H1 (cell line): Measurements from ENCODE around the gene SRRM2. TPM values are rescaled to one million over a fixed set of nuclear protein-coding genes. Genes with fewer than 3 reads are reported as not detected.

ENCODE experiments used
- CTCF ChIA-PET: fragments of 300-600 bp; sonication (Branson Sonifier 250); formaldehyde crosslinking; loops from one replicate; lab custom pipeline; 2021; ENCODE audit not compliant: partially characterized antibody; lab: Charles Lee
- POLR2A ChIA-PET: fragments of 300-600 bp; sonication (Branson Sonifier 250); formaldehyde crosslinking; loops from one replicate; lab custom pipeline; 2021; ENCODE audit warnings: inconsistent platforms; ENCODE audit not compliant: partially characterized antibody; lab: Charles Lee
- DNase-seq, 2 experiments: peaks; one replicate each; pipeline versions ENCODE4 v3.0.0 to v3.0.0-alpha.2; 2010 to 2022; ENCODE audit warnings: low spot score in 2 of 2, low read depth in 1 of 2, mixed read lengths in 1 of 2
- FAIRE-seq: peaks from 2 replicates; lab custom pipeline; 2011; peaks lifted over from hg19 to GRCh38; lab: Jason Lieb, UNC
- H2AFZ ChIP-seq: 2 replicates; pipeline ENCODE4 v1.8.1; 2012; ENCODE audit warnings: low read length, inconsistent platforms
- H2AK5ac ChIP-seq: 2 replicates; pipeline ENCODE4 v1.6.1; 2013; ENCODE audit warnings: low read depth, low read length
- H2BK120ac ChIP-seq: replicated peaks from 2 replicates; pipeline ENCODE3; 2013; ENCODE audit warnings: low read depth, low read length, inconsistent platforms
- H2BK12ac ChIP-seq: 2 replicates; pipeline ENCODE4 v1.6.1; 2013; ENCODE audit warnings: low read depth, low read length
- H2BK15ac ChIP-seq: 2 replicates; pipeline ENCODE4 v1.6.1; 2013; ENCODE audit warnings: low read length
- H2BK20ac ChIP-seq: 2 replicates; pipeline ENCODE4 v1.6.1; 2013; ENCODE audit warnings: low read length
- H2BK5ac ChIP-seq: 2 replicates; pipeline ENCODE4 v1.6.1; 2013; ENCODE audit warnings: low read depth, low read length
- H3K14ac ChIP-seq: 2 replicates; pipeline ENCODE4 v1.6.1; 2013; ENCODE audit warnings: inconsistent platforms; ENCODE audit not compliant: insufficient read length
- H3K18ac ChIP-seq: 2 replicates; pipeline ENCODE4 v1.6.1; 2013; ENCODE audit warnings: low read length; ENCODE audit errors: extremely low read depth
- H3K23ac ChIP-seq: 2 replicates; pipeline ENCODE4 v1.6.1; 2013; ENCODE audit warnings: inconsistent platforms; ENCODE audit not compliant: insufficient read length
- H3K23me2 ChIP-seq: 2 replicates; pipeline ENCODE4 v1.6.1; 2013; ENCODE audit warnings: low read depth, low read length
- H3K27ac ChIP-seq: 2 replicates; pipeline ENCODE4 v1.6.1; 2011; ENCODE audit warnings: low read depth, low read length, inconsistent platforms
- H3K27me3 ChIP-seq, 4 experiments: replicated peaks in 1 of 4; 1 replicate in 1 of 4; 2 replicates in 3 of 4; pipeline versions ENCODE4 v1.6.1 to v1.8.1; 2011 to 2013; ENCODE audit warnings: low read length in 3 of 4, mild to moderate bottlenecking in 3 of 4, inconsistent platforms in 2 of 4, mixed read lengths in 2 of 4, moderate library complexity in 1 of 4; ENCODE audit not compliant: control insufficient read depth in 3 of 4, insufficient read depth in 3 of 4; ENCODE audit errors: extremely low read depth in 1 of 4
- H3K36me3 ChIP-seq, 4 experiments: 2 replicates each; pipeline versions ENCODE4 v1.6.1 to v1.8.1; 2011 to 2013; ENCODE audit warnings: mild to moderate bottlenecking in 4 of 4, low read length in 3 of 4, moderate library complexity in 2 of 4, control low read depth in 1 of 4, inconsistent platforms in 1 of 4; ENCODE audit not compliant: insufficient read depth in 4 of 4, control insufficient read depth in 2 of 4
- H3K4ac ChIP-seq: replicated peaks from 2 replicates; pipeline ENCODE3; 2013; ENCODE audit warnings: low read length, low read depth, mixed read lengths, inconsistent platforms; ENCODE audit not compliant: insufficient read length
- H3K4me1 ChIP-seq, 4 experiments: replicated peaks in 1 of 4; 1 replicate in 1 of 4; 2 replicates in 3 of 4; pipeline versions ENCODE4 v1.6.1 to v1.8.1; 2011 to 2013; ENCODE audit warnings: low read length in 3 of 4, inconsistent platforms in 2 of 4, mixed read lengths in 1 of 4; ENCODE audit not compliant: insufficient read depth in 4 of 4, control insufficient read depth in 3 of 4
- H3K4me2 ChIP-seq, 2 experiments: 2 replicates each; pipeline versions ENCODE4 v1.6.1 to v1.8.1; 2011 to 2013; ENCODE audit warnings: low read depth in 2 of 2, low read length in 2 of 2, control low read depth in 1 of 2, inconsistent platforms in 1 of 2, mild to moderate bottlenecking in 1 of 2; ENCODE audit not compliant: insufficient read depth in 1 of 2
- H3K4me3 ChIP-seq, 4 experiments: fragments of 200-600, 300-600 bp in 1 of 4; sonication (generic), shearing (Covaris generic), sonication (Bioruptor Twin) in 1 of 4; 2 replicates each; pipeline versions ENCODE4 v1.5.1 to v1.8.1; 2011 to 2016; ENCODE audit warnings: low read length in 4 of 4, low read depth in 3 of 4, control low read depth in 2 of 4, inconsistent platforms in 2 of 4, mild to moderate bottlenecking in 2 of 4, mixed read lengths in 1 of 4, moderate library complexity in 1 of 4; ENCODE audit not compliant: insufficient read depth in 2 of 4; ENCODE audit errors: extremely low read depth in 1 of 4
- H3K56ac ChIP-seq: replicated peaks from 2 replicates; pipeline ENCODE3; 2013; ENCODE audit warnings: low read depth, mild to moderate bottlenecking, mixed read lengths, low read length, inconsistent platforms; ENCODE audit not compliant: insufficient read length
- H3K79me1 ChIP-seq: 2 replicates; pipeline ENCODE4 v1.6.1; 2013; ENCODE audit warnings: low read depth, low read length, control low read depth
- H3K79me2 ChIP-seq, 2 experiments: 2 replicates each; pipeline versions ENCODE4 v1.6.1 to v1.8.1; 2012 to 2013; ENCODE audit warnings: low read length in 2 of 2, mild to moderate bottlenecking in 2 of 2, inconsistent platforms in 1 of 2; ENCODE audit not compliant: insufficient read depth in 2 of 2, control insufficient read depth in 1 of 2
- H3K9ac ChIP-seq, 4 experiments: replicated peaks in 1 of 4; 1 replicate in 1 of 4; 2 replicates in 3 of 4; pipeline versions ENCODE4 v1.6.1 to v1.8.1; 2011 to 2013; ENCODE audit warnings: low read depth in 3 of 4, low read length in 3 of 4, control low read depth in 2 of 4, mild to moderate bottlenecking in 2 of 4, moderate library complexity in 2 of 4, inconsistent platforms in 1 of 4; ENCODE audit errors: extremely low read depth in 1 of 4
- H3K9me3 ChIP-seq, 2 experiments: 2 replicates each; pipeline versions ENCODE4 v1.6.1 to v1.8.1; 2012 to 2013; ENCODE audit warnings: mild to moderate bottlenecking in 2 of 2, moderate library complexity in 2 of 2, control low read depth in 1 of 2, inconsistent platforms in 1 of 2, low read depth in 1 of 2, low read length in 1 of 2, mixed read lengths in 1 of 2; ENCODE audit not compliant: insufficient read depth in 2 of 2
- H4K20me1 ChIP-seq, 2 experiments: replicated peaks in 1 of 2; 2 replicates each; pipeline versions ENCODE3 to v1.8.1; 2011 to 2013; ENCODE audit warnings: inconsistent platforms in 2 of 2, low read length in 2 of 2, mild to moderate bottlenecking in 1 of 2; ENCODE audit not compliant: insufficient read depth in 2 of 2, control insufficient read depth in 1 of 2
- H4K5ac ChIP-seq: 2 replicates; pipeline ENCODE4 v1.6.1; 2013; ENCODE audit warnings: low read length, low read depth, mixed read lengths, inconsistent platforms; ENCODE audit not compliant: insufficient read length
- H4K8ac ChIP-seq: 2 replicates; pipeline ENCODE4 v1.8.0; 2013; ENCODE audit warnings: mild to moderate bottlenecking, moderate library complexity, low read length, inconsistent platforms; ENCODE audit not compliant: insufficient read depth; ENCODE audit errors: extremely low read depth
- H4K91ac ChIP-seq: replicated peaks from 2 replicates; pipeline ENCODE3; 2013; ENCODE audit warnings: low read length, mixed read lengths, inconsistent platforms; ENCODE audit not compliant: insufficient read length
- CBX5 ChIP-seq: fragments of 300-800, 300-1000 bp; sonication (generic); IDR thresholded peaks from 2 replicates; pipeline ENCODE4 v1.7.1; 2016; ENCODE audit warnings: antibody characterized with exemption, low read length, low read depth
- CREB1 ChIP-seq: IDR thresholded peaks from 2 replicates; pipeline ENCODE4 v1.6.1; 2012; ENCODE audit warnings: inconsistent platforms
- GABPA ChIP-seq: IDR thresholded peaks from 2 replicates; pipeline ENCODE4 v1.6.1; 2011; ENCODE audit warnings: mild to moderate bottlenecking, low read length, moderate library complexity, borderline replicate concordance; ENCODE audit not compliant: insufficient read depth
- GTF2F1 ChIP-seq: IDR thresholded peaks from 2 replicates; pipeline ENCODE4 v1.6.1; 2012; ENCODE audit warnings: low read depth, low read length, improper control_type of control experiment, borderline replicate concordance
- HDAC6 ChIP-seq: IDR thresholded peaks from one replicate; pipeline ENCODE4 v1.7.1; 2012; ENCODE audit warnings: low read depth, mild to moderate bottlenecking, inconsistent platforms, low read length, moderate library complexity
- KDM1A ChIP-seq: fragments of 200-600, 300-600 bp; sonication (generic); IDR thresholded peaks from 2 replicates; pipeline ENCODE4 v1.7.1; 2016; ENCODE audit warnings: mild to moderate bottlenecking, low read length, borderline replicate concordance
- PHF8 ChIP-seq: fragments of 200-600 bp; sonication (generic); conservative IDR thresholded peaks from 2 replicates; pipeline ENCODE4 v1.7.1; 2012; ENCODE audit warnings: low read depth, mild to moderate bottlenecking, inconsistent platforms, low read length, moderate library complexity
- RBBP5 ChIP-seq: IDR thresholded peaks from 2 replicates; pipeline ENCODE4 v1.7.1; 2012; ENCODE audit warnings: low read depth, mild to moderate bottlenecking, inconsistent platforms, low read length, moderate library complexity, borderline replicate concordance
- SIX5 ChIP-seq: IDR thresholded peaks from 2 replicates; pipeline ENCODE4 v1.6.1; 2011; ENCODE audit warnings: mild to moderate bottlenecking, low read depth, low read length
- SP2 ChIP-seq: IDR thresholded peaks from 2 replicates; pipeline ENCODE4 v1.6.1; 2012; ENCODE audit warnings: mild to moderate bottlenecking, low read length, inconsistent platforms
- SRF ChIP-seq: IDR thresholded peaks from 2 replicates; pipeline ENCODE4 v1.6.1; 2011; ENCODE audit warnings: mild to moderate bottlenecking, low read depth, low read length, moderate library complexity
- SUZ12 ChIP-seq: fragments of 200-600 bp; sonication (generic); IDR thresholded peaks from 2 replicates; pipeline ENCODE4 v1.6.1; 2012; ENCODE audit warnings: mild to moderate bottlenecking, inconsistent platforms, low read length, moderate library complexity, mixed read lengths
- TAF1 ChIP-seq: IDR thresholded peaks from 2 replicates; pipeline ENCODE4 v1.6.1; 2011; ENCODE audit warnings: mild to moderate bottlenecking, low read depth, low read length
- WGBS, 2 experiments: shearing (Covaris generic) in 1 of 2; methylation state at CpG; one replicate each; pipeline versions ENCODE4 v1.1.6 to v1.1.7; 2013 to 2015; ENCODE audit warnings: low lambda C conversion rate in 2 of 2, mixed read lengths in 2 of 2, inconsistent platforms in 1 of 2, low coverage in 1 of 2, missing lambda C conversion rate in 1 of 2; ENCODE audit not compliant: insufficient replicate concordance in 2 of 2, insufficient coverage in 1 of 2, insufficient read length in 1 of 2; ENCODE audit errors: extremely low coverage in 1 of 2, missing lambda C conversion rate in 1 of 2; 5-methylcytosine and 5-hydroxymethylcytosine counted together
- polyA plus RNA-seq, 7 experiments: library from polyadenylated mRNA; depleted of rRNA in 3 of 7; stranded (reverse) in 5 of 7; unstranded in 2 of 7; fragments of >200 nt in 5 of 7; fragments of 200-250 nt in 2 of 7; gene quantifications; 1 replicate in 5 of 7; 2 replicates in 1 of 7; 4 replicates in 1 of 7; pipeline versions ENCODE4 v1.2.1 to v1.2.3, GENCODE V29; 2011 to 2013; ENCODE audit warnings: missing spikeins in 2 of 7, mixed read lengths in 2 of 7
- total RNA-seq: library from RNA; stranded (reverse); fragmentation: NEBNext Ultra II Directional; extraction: Animal tissue kit (Norgen Biotek cat#: 25700); gene quantifications from 2 replicates; pipeline ENCODE4 v1.2.1, GENCODE V29; 2021
- TF ChIP-seq, protein P1 (sequence below): IDR thresholded peaks from 2 replicates; pipeline ENCODE4 v1.6.1; 2012; ENCODE audit warnings: inconsistent platforms

The SRRM2 gene
- total and polyA plus RNA-seq, 2 of the 8 experiments (the other 6 are each of a cell fraction or from before 2014, with no cell fraction given): 300 to 579 TPM

DNA sequence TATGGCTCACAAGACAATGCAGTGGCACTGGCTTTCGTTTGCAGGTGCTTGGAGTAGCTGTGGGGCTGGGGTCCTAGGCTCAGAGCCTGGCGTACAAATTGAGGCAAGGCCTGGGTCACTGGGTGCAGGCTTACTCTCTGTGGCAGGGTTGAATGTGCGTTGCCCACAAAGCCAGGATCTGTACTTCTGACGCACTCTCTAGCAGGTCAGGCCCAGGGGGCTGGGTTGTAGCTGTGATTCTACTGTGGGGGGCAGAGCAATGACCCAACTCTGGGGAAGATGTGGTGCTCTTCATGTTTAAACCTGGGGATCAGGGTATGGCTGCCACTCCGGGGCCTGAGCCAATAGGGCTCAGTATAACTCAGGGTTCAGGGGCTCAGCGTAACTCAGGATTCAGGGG is 58.2 kb downstream of the SRRM2 start:
- H3K14ac ChIP-seq: no peak overlapping the region
- H3K27me3 ChIP-seq: 0 out of 7 replicates have a peak, but pooled peaks cover 0 to 2% (median 0%) of the 10 kb centered on the region in 4 experiments
- H2BK20ac ChIP-seq: no peak overlapping the region
- ChIA-PET POLR2A (interaction anchor here (1.0 to 2.0 kb wide), 3 partner anchors 33 to 60 kb away, joined by 3 to 9 read pairs (median 3); partner anchors contain the start of gene ELOB), CTCF (interaction anchor here (1.0 to 3.1 kb wide), 7 partner anchors 12 to 58 kb away, joined by 3 to 22 read pairs (median 4); partner anchors contain the start of gene PRSS41)
- no peak overlapping the region for H2BK15ac ChIP-seq
- H3K79me2 ChIP-seq: no peaks in the 10 kb centered on the region
- H2AK5ac ChIP-seq: no peak overlapping the region
- no peak overlapping the region for H3K27ac ChIP-seq
- no peaks in the 10 kb centered on the region for H3K36me3 ChIP-seq
- no peak overlapping the region for H2BK120ac ChIP-seq
- no peak overlapping the region for H4K91ac ChIP-seq
- 86% methylated on average over 6 of the region's 6 CpGs; no CpG with 5 or more reads in 1 of the 2 experiments for WGBS, 2 experiments
- no peak overlapping the region for H3K18ac ChIP-seq
- H3K9ac ChIP-seq: no peak overlapping the region
- H2BK5ac ChIP-seq: no peak overlapping the region
- H4K5ac ChIP-seq: no peak overlapping the region
- no peak overlapping the region for H3K4ac ChIP-seq
- H2AFZ ChIP-seq: no peak overlapping the region
- FAIRE-seq (no peak), DNase-seq (no peak)
- H3K23me2 ChIP-seq: no peaks in the 10 kb centered on the region
- H4K8ac ChIP-seq: no peak overlapping the region
- peaks cover 0 to 7% (median 1%) of the 10 kb centered on the region in 4 experiments; a peak in 2 of 7 replicates for H3K4me1 ChIP-seq
- H3K4me2 ChIP-seq: no peak overlapping the region
- peaks cover 0 to 5% of the 10 kb centered on the region in 2 experiments; a peak in 1 of 4 replicates for H3K9me3 ChIP-seq
- no peak overlapping the region for H3K4me3 ChIP-seq
- H3K79me1 ChIP-seq: no peaks in the 10 kb centered on the region
- H3K56ac ChIP-seq: no peak overlapping the region
- no peak overlapping the region for H3K23ac ChIP-seq
- H2BK12ac ChIP-seq: no peak overlapping the region
- peaks cover 0 to 2% of the 10 kb centered on the region in 2 experiments for H4K20me1 ChIP-seq
- no peak for TF ChIP-seq CREB1
- TF ChIP-seq SUZ12: no peak
- TF ChIP-seq CBX5: no peak
- no peak for TF ChIP-seq HDAC6
- no peak for TF ChIP-seq KDM1A
- no peak for TF ChIP-seq SRF
- no peak for TF ChIP-seq TAF1
- TF ChIP-seq RBBP5: no peak
- no peak for TF ChIP-seq GTF2F1
- no peak for TF ChIP-seq GABPA
- TF ChIP-seq SIX5: no peak
- TF ChIP-seq SP2: no peak
- TF ChIP-seq, protein P1, sequence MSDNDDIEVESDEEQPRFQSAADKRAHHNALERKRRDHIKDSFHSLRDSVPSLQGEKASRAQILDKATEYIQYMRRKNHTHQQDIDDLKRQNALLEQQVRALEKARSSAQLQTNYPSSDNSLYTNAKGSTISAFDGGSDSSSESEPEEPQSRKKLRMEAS: no peak
- no peak for TF ChIP-seq PHF8
